NT2/D1 (cell line): ENCODE data around the gene RPE.

ENCODE experiments used
- SUZ12 ChIP-seq: IDR thresholded peaks from 2 replicates; pipeline ENCODE4 v1.6.1; 2011; ENCODE audit not compliant: insufficient read length, insufficient read depth; ENCODE audit errors: extremely low read depth
- YY1 ChIP-seq: IDR thresholded peaks from 2 replicates; pipeline ENCODE4 v1.6.1; 2011; ENCODE audit not compliant: insufficient read length, insufficient read depth
- ZNF274 ChIP-seq: IDR thresholded peaks from 2 replicates; pipeline ENCODE4 v1.6.1; 2011; ENCODE audit warnings: mild to moderate bottlenecking, low read depth, low read length

DNA sequence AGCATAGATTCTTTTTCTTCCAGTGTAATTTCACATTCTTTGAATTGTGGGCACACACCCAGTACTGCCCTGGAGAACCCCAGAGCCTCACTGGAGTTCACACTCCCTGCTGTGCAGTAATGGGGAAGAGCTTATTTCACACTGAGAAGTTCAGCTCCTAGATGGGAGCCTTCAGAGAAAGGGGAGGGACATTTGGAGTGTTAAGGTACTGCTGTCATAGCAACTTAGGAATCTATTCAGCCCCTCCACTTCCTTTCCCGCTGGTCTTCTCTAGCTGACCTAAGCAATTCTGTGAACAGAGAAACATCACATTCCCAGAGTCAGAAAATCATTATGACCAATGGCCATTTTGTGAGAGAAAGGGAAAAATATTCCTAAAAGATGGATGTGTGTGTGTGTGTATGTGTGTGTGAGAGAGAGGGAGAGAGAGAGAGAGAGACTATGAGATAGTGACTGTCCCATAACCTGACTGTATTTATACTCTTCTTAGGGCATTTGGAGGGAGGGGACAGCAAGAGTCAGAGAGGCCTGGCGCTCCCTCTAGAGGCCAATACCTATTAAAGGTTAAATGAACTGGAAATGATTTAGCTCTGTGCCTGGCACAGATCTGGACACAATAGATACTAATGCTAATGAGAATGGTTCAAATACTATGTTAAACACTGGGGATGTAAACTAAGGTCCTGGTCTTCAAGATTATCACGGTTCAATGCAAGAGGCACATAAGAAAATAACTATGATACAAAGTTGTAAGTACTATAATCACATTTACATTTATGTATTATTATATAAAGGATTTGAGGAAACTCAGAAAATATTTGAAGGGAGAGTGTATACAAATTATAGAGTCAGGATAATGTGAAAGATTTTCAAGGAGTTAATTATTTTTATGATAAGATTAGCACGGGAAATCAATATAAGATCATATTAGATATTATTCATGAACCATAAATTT lies 41.5 kb upstream of the RPE start:
- no peak for TF ChIP-seq ZNF274
- TF ChIP-seq YY1, result no peak
- no peak for TF ChIP-seq SUZ12
